Measurements from ENCODE around the gene CARHSP1. TPM values are rescaled to one million over a fixed set of nuclear protein-coding genes. Genes with fewer than 3 reads are reported as not detected.

Gene CARHSP1
- total RNA-seq, 1 donor from 2014 or later = 61.5 TPM

DNA sequence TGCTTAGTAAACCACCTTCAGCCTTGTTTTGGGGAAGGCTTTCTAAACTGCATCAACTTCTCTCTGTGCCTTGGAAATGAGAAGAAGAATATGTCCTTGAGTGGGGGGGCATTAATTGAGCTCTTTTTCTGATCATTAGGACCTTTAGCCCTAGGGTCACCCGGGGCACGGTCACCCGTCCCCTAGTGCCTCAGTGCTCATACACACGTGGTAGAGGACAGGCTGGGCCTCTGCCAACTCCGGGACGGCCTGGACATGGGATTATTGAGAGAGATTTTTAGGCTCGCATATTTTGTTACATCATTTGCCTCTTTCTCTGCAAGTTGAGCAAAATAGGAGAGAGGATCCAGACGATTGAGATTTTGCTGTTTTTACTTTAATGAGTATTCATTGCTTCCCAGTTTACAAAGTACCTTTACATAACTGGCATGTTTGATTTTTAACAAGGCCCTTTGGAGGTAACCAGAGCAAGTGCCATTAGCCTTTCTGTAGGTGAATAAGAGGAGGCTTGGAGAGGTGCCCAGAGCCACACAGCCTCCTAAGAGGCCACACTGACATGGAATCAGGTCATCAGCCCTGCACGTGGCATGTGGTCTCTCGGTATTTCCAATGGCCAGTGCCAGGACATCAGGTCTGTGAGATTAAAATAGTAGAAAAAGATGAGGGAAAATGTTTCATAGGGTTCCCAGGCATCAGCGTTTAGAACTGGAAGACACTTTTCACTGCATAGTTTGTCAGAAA lies 60.0 kb downstream of the CARHSP1 start:
- Histone ChIP-seq H3K79me2 (ENCODE audit: insufficient read depth, low read length) (peaks cover 67% of the 10 kb centered on the region), H3K4me3 (ENCODE audit: insufficient read depth, low read depth, low read length) (no peak overlapping the region), H3K9me3 (ENCODE audit: insufficient read depth, low read depth, low read length) (no peaks in the 10 kb centered on the region), H2AFZ (ENCODE audit: low read depth, low read length) (no peak overlapping the region), H4K20me1 (ENCODE audit: insufficient read depth, low read length) (peaks cover 97% of the 10 kb centered on the region), H3K27ac (ENCODE audit: low read depth, low read length) (no peak overlapping the region), H3K4me2 (ENCODE audit: low read length) (no peak overlapping the region), H3K36me3 (ENCODE audit: insufficient read depth, low read length) (peaks cover 86% of the 10 kb centered on the region), H3K27me3 (ENCODE audit: insufficient read depth, low read length) (no peaks in the 10 kb centered on the region), H3K9ac (ENCODE audit: low read length) (no peak overlapping the region), H3K4me1 (ENCODE audit: insufficient read depth, low read length) (no peaks in the 10 kb centered on the region)
- H3K9me3 Mint-ChIP-seq (ENCODE audit: unreplicated experiment) = no peaks in the 10 kb centered on the region
- H3K4me1 Mint-ChIP-seq (ENCODE audit: low read depth, unreplicated experiment) = peaks cover 5% of the 10 kb centered on the region
- FAIRE-seq (no peak), DNase-seq (ENCODE audit: low read depth) (no peak)
- no peaks in the 10 kb centered on the region for H3K27me3 Mint-ChIP-seq (ENCODE audit: low read depth, unreplicated experiment)
- peaks cover 20% of the 10 kb centered on the region for H3K36me3 Mint-ChIP-seq (ENCODE audit: low read depth, unreplicated experiment)
- no peak overlapping the region for H3K27ac Mint-ChIP-seq (ENCODE audit: unreplicated experiment)
- no peak overlapping the region for H3K4me3 Mint-ChIP-seq (ENCODE audit: unreplicated experiment)
- TF ChIP-seq EZH2 (IDR thresholded peaks at IDR 0.05; ENCODE audit: insufficient read depth, low read length) = no peak
- TF ChIP-seq, protein P1, sequence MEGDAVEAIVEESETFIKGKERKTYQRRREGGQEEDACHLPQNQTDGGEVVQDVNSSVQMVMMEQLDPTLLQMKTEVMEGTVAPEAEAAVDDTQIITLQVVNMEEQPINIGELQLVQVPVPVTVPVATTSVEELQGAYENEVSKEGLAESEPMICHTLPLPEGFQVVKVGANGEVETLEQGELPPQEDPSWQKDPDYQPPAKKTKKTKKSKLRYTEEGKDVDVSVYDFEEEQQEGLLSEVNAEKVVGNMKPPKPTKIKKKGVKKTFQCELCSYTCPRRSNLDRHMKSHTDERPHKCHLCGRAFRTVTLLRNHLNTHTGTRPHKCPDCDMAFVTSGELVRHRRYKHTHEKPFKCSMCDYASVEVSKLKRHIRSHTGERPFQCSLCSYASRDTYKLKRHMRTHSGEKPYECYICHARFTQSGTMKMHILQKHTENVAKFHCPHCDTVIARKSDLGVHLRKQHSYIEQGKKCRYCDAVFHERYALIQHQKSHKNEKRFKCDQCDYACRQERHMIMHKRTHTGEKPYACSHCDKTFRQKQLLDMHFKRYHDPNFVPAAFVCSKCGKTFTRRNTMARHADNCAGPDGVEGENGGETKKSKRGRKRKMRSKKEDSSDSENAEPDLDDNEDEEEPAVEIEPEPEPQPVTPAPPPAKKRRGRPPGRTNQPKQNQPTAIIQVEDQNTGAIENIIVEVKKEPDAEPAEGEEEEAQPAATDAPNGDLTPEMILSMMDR (IDR thresholded peaks at IDR 0.05; ENCODE audit: insufficient read depth, low read depth, low read length) = no peak

DNA sequence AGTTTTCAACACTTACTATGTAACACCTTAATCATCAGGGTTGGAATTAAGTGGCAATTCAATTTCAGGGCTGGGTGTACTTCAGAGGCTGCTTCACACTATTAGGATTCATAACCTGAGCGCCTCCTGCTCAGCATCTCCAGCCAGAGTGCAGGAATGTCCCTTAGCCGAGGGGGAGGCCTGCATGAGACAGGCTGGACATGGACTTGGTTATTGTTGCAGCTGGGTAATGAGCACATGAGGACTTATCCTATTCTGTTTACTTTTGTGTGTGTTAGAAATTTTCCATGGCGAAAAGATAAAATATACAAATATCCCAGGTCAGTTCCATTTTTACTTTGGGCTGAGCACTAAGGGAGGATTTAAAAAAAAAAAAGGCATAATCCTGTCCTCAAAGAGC lies 60.8 kb downstream of the CARHSP1 start:
- Mint-ChIP-seq H3K9me3 (ENCODE audit: unreplicated experiment) (no peaks in the 10 kb centered on the region), H3K4me3 (ENCODE audit: unreplicated experiment) (no peak overlapping the region), H3K36me3 (ENCODE audit: low read depth, unreplicated experiment) (peaks cover 15% of the 10 kb centered on the region), H3K27ac (ENCODE audit: unreplicated experiment) (no peak overlapping the region), H3K4me1 (ENCODE audit: low read depth, unreplicated experiment) (peaks cover 5% of the 10 kb centered on the region), H3K27me3 (ENCODE audit: low read depth, unreplicated experiment) (no peaks in the 10 kb centered on the region)
- Histone ChIP-seq H3K9me3 (ENCODE audit: insufficient read depth, low read depth, low read length) (no peaks in the 10 kb centered on the region), H3K36me3 (ENCODE audit: insufficient read depth, low read length) (peaks cover 85% of the 10 kb centered on the region), H3K4me1 (ENCODE audit: insufficient read depth, low read length) (no peaks in the 10 kb centered on the region), H3K79me2 (ENCODE audit: insufficient read depth, low read length) (peaks cover 75% of the 10 kb centered on the region), H3K4me3 (ENCODE audit: insufficient read depth, low read depth, low read length) (no peak overlapping the region), H3K27ac (ENCODE audit: low read depth, low read length) (no peak overlapping the region), H3K4me2 (ENCODE audit: low read length) (no peak overlapping the region), H2AFZ (ENCODE audit: low read depth, low read length) (no peak overlapping the region), H3K9ac (ENCODE audit: low read length) (no peak overlapping the region), H3K27me3 (ENCODE audit: insufficient read depth, low read length) (no peaks in the 10 kb centered on the region), H4K20me1 (ENCODE audit: insufficient read depth, low read length) (peaks cover 96% of the 10 kb centered on the region)
- TF ChIP-seq, protein P1 (IDR thresholded peaks at IDR 0.05; ENCODE audit: insufficient read depth, low read depth, low read length) = no peak
- no peak for TF ChIP-seq EZH2 (IDR thresholded peaks at IDR 0.05; ENCODE audit: insufficient read depth, low read length)
- DNase-seq (ENCODE audit: low read depth) (no peak), FAIRE-seq (no peak)

DNA sequence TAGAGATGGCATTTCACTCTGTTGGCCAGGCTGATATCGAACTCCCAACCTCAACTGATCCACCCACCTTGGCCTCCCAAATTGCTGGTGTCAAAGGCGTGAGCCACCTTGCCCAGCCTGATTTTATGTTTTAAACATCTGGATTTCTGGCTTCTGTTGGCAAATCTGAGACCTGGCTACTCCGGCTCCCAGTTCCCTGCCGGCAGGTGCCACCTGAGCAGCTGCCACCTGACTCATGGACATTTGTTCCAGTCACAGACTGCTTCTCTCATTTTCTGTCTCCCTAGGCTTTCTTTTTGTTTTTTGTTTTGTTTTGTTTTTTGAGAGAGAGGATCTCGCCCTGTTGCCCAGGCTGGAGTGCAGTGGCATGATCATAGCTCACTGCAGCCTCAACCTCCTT lies 61.6 kb downstream of the CARHSP1 start:
- Histone ChIP-seq H3K9me3 (ENCODE audit: insufficient read depth, low read depth, low read length) (no peaks in the 10 kb centered on the region), H3K36me3 (ENCODE audit: insufficient read depth, low read length) (peaks cover 83% of the 10 kb centered on the region), H2AFZ (ENCODE audit: low read depth, low read length) (no peak overlapping the region), H3K27ac (ENCODE audit: low read depth, low read length) (no peak overlapping the region), H3K4me1 (ENCODE audit: insufficient read depth, low read length) (no peaks in the 10 kb centered on the region), H3K9ac (ENCODE audit: low read length) (no peak overlapping the region), H3K4me2 (ENCODE audit: low read length) (no peak overlapping the region), H3K79me2 (ENCODE audit: insufficient read depth, low read length) (peaks cover 76% of the 10 kb centered on the region), H3K4me3 (ENCODE audit: insufficient read depth, low read depth, low read length) (no peak overlapping the region), H3K27me3 (ENCODE audit: insufficient read depth, low read length) (no peaks in the 10 kb centered on the region), H4K20me1 (ENCODE audit: insufficient read depth, low read length) (peaks cover 94% of the 10 kb centered on the region)
- no peak overlapping the region for H3K27ac Mint-ChIP-seq (ENCODE audit: unreplicated experiment)
- FAIRE-seq = no peak
- TF ChIP-seq, protein P1 (IDR thresholded peaks at IDR 0.05; ENCODE audit: insufficient read depth, low read depth, low read length) = no peak
- no peak for TF ChIP-seq EZH2 (IDR thresholded peaks at IDR 0.05; ENCODE audit: insufficient read depth, low read length)
- no peaks in the 10 kb centered on the region for H3K9me3 Mint-ChIP-seq (ENCODE audit: unreplicated experiment)
- H3K27me3 Mint-ChIP-seq (ENCODE audit: low read depth, unreplicated experiment) = no peaks in the 10 kb centered on the region
- peaks cover 3% of the 10 kb centered on the region for H3K4me1 Mint-ChIP-seq (ENCODE audit: low read depth, unreplicated experiment)
- peaks cover 15% of the 10 kb centered on the region for H3K36me3 Mint-ChIP-seq (ENCODE audit: low read depth, unreplicated experiment)
- no peak for DNase-seq (ENCODE audit: low read depth)
- H3K4me3 Mint-ChIP-seq (ENCODE audit: unreplicated experiment) = no peak overlapping the region
